ENCODE data around the gene MRTFA. TPM values are rescaled to one million over a fixed set of nuclear protein-coding genes. Genes with fewer than 3 reads are reported as not detected.

MRTFA gene
- total and polyA plus RNA-seq, 9 of the 15 experiments (the other 6 are each of a cell fraction or from before 2014, with no cell fraction given) = 0.84 to 21.1 (median 3.7) TPM

DNA sequence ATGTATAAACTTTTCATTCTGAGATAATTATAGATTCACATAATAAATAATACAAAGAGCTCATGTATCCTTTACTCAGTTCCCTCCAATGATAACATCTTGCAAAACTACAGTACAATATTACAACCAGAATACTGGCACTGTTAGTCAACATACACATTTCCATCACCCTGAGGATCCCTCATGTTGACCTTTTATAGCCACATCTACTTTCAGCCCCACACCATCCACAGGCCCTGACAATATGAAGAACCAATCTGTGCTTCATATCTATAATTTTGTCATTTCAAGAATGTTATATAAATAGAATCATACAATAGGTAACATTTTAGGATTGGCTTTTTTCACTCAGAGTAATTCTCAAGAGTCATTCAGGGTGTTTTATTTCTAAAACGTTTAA lies 115.5 kb downstream of the MRTFA start:
- no peaks in the 10 kb centered on the region for H3K9me1 ChIP-seq (ENCODE audit: control insufficient read depth, insufficient read depth, low read length)
- intact Hi-C loops (cut with micrococcal nuclease) = no loop called here
- no peak overlapping the region for H3K4me2 ChIP-seq (ENCODE audit: insufficient read depth, low read length)
- H3K9me3 ChIP-seq (replicated peaks; ENCODE audit: control insufficient read depth, insufficient read depth, low read depth, low read length) = no peaks in the 10 kb centered on the region
- H3K79me2 ChIP-seq (ENCODE audit: control insufficient read depth, insufficient read depth, low read length) = no peaks in the 10 kb centered on the region
- no peak for DNase-seq (ENCODE audit: extremely low read depth in 1 of 4, low spot score in 3 of 4)
- FAIRE-seq = no peak
- CTCF ChIA-PET (ENCODE audit: low intra/inter-chr PET ratio) = no interaction called here
- TF ChIP-seq, protein P1, sequence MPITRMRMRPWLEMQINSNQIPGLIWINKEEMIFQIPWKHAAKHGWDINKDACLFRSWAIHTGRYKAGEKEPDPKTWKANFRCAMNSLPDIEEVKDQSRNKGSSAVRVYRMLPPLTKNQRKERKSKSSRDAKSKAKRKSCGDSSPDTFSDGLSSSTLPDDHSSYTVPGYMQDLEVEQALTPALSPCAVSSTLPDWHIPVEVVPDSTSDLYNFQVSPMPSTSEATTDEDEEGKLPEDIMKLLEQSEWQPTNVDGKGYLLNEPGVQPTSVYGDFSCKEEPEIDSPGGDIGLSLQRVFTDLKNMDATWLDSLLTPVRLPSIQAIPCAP (CRISPR knock-in tag; IDR thresholded peaks at IDR 0.05; ENCODE audit: borderline replicate concordance) = no peak
- TF ChIP-seq MECOM (CRISPR knock-in tag; IDR thresholded peaks at IDR 0.05) (no peak), ZNF583 (CRISPR knock-in tag; IDR thresholded peaks at IDR 0.05) (no peak), HMG20B (CRISPR knock-in tag; IDR thresholded peaks at IDR 0.05) (no peak), NR2F6 (CRISPR knock-in tag; IDR thresholded peaks at IDR 0.05) (no peak), NBN (IDR thresholded peaks at IDR 0.05; ENCODE audit: low read depth) (no peak), ZNF551 (CRISPR knock-in tag; IDR thresholded peaks at IDR 0.05) (no peak), NELFE (IDR thresholded peaks at IDR 0.05; ENCODE audit: insufficient read depth, insufficient read length) (no peak), SREBF2 (CRISPR knock-in tag; IDR thresholded peaks at IDR 0.05) (no peak), ZSCAN32 (CRISPR knock-in tag; IDR thresholded peaks at IDR 0.05) (no peak)
- TF ChIP-seq, protein P2, sequence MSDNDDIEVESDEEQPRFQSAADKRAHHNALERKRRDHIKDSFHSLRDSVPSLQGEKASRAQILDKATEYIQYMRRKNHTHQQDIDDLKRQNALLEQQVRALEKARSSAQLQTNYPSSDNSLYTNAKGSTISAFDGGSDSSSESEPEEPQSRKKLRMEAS (CRISPR knock-in tag; IDR thresholded peaks at IDR 0.05) = no peak
- BruUV-seq (replicated peaks) = no TSS peak
- POLR2A ChIA-PET = no interaction called here
- no peak overlapping the region for H3K4me3 ChIP-seq
- H2AFZ ChIP-seq (ENCODE audit: low read depth, low read length) = no peak overlapping the region
- H3K36me3 ChIP-seq (ENCODE audit: control insufficient read depth, insufficient read depth, low read length) = no peaks in the 10 kb centered on the region
- in situ Hi-C loops (cut with MboI) = loop anchor here (5.0 kb wide), 1 partner anchor 121 kb away; no protein-coding TSS in a partner anchor
- no peaks in the 10 kb centered on the region for H3K27me3 ChIP-seq (ENCODE audit: control insufficient read depth in 2 of 2, insufficient read depth in 2 of 2, low read length in 2 of 2)
- H4K20me1 ChIP-seq (replicated peaks; ENCODE audit: control insufficient read depth, insufficient read depth, low read length) = no peaks in the 10 kb centered on the region
- ATAC-seq = no peak
- H3K9ac ChIP-seq (ENCODE audit: insufficient read depth in 1 of 2, low read depth in 2 of 2, low read length in 2 of 2) = no peak overlapping the region
- 57% methylated on average over 1 of the region's 1 CpG for WGBS (ENCODE audit: insufficient coverage, low coverage, missing lambda C conversion rate)
- H3K27ac ChIP-seq (ENCODE audit: extremely low read depth, low read depth, low read length) = no peak overlapping the region
- no peaks in the 10 kb centered on the region for H3K4me1 ChIP-seq (replicated peaks in 1 of 2; ENCODE audit: control insufficient read depth in 2 of 2, insufficient read depth in 2 of 2, low read length in 2 of 2)
